Fibroblast of skin of back (primary cell): Measurements from ENCODE around the gene TAF8.

Source experiments
- DNase-seq: peaks from one replicate; pipeline ENCODE4 v3.0.0-alpha.2; 2013

TAF8 gene

GRCh38 chr6:42066156-42066675 lies 15.9 kb downstream of the TAF8 start:
- DNase-seq, result no peak

- no peak for DNase-seq
These were observed 17.8 kb downstream of the TAF8 start for GRCh38 chr6:42068173-42068572.

- no peak for DNase-seq
These were observed 18.7 kb downstream of the TAF8 start for GRCh38 chr6:42068872-42069522.

DNA sequence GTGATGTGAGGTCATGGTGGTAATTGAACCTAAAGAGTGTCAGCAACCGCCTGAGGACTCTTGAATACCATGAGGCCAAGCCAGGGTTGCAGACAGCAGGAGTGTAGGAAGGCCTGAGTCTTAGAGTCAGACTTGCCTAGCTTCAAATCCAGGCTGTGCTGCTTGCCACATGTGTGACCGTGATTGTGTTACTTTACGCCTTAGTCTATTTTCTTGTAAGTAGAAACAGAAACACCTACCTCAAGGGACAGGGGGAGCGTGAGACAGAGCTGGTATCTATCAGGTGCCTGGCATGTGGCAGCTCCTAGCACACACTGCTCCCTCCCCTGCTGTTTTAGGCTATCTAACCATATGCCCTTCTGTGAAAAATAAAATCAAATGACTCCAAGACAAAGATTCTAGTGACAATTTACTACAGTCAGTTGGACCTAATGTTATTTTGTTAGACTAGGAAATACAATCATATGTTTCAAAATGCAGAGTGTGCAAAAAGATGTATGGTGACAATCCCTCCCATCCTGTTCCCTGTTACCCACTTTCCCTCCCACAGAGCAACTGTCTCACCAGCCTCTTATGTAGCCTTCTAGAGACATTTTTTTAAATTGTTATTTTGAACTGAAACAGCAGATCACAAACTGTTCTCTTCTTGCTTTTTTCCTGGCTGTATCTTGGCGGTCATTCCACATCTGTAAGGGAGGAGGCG lies 21.7 kb downstream of the TAF8 start:
- no peak for DNase-seq

GRCh38 chr6:42073287-42073686 lies 23.0 kb downstream of the TAF8 start:
- no peak for DNase-seq

DNA sequence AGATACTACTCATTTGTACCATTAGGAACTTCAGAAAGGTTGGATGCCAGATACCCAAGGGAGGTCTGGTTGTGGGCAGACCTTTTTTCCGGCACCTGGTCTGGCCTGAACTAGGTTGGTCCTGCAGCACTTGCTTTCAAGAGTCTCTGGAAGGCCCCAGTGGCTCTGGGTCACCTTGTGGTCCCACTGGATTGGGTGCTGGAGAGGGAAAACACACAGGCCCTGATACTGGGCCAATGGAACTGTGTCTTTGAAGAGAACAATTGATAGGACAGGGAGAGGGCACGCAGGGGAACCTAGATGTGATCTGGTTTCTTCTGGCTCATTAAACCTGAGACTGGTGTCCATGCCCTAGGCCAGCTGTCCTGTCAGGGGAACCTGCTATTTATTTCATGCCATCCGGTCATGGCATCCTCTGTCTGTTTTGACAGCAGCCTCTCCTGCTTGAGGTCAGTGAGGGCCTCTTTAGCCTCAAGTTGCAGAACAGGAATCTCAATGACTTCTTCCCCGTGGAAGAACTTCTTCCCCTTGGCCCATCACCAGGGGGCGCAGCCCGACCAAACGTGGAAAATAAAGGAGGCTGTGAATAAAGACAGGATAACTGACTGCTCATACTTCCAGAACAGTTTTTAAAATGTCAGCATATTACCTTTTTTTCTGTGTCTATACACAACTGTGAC lies 25.0 kb downstream of the TAF8 start:
- DNase-seq, result peak; percentile 65

- DNase-seq, result no peak
These were observed 28.1 kb downstream of the TAF8 start for GRCh38 chr6:42078386-42078785.

- DNase-seq, result no peak
These were observed 29.7 kb downstream of the TAF8 start for GRCh38 chr6:42079941-42080464.

- DNase-seq, result no peak
These were observed 33.2 kb downstream of the TAF8 start for GRCh38 chr6:42083530-42083929.

GRCh38 chr6:42084889-42085288 lies 34.6 kb downstream of the TAF8 start:
- DNase-seq, result no peak

DNA sequence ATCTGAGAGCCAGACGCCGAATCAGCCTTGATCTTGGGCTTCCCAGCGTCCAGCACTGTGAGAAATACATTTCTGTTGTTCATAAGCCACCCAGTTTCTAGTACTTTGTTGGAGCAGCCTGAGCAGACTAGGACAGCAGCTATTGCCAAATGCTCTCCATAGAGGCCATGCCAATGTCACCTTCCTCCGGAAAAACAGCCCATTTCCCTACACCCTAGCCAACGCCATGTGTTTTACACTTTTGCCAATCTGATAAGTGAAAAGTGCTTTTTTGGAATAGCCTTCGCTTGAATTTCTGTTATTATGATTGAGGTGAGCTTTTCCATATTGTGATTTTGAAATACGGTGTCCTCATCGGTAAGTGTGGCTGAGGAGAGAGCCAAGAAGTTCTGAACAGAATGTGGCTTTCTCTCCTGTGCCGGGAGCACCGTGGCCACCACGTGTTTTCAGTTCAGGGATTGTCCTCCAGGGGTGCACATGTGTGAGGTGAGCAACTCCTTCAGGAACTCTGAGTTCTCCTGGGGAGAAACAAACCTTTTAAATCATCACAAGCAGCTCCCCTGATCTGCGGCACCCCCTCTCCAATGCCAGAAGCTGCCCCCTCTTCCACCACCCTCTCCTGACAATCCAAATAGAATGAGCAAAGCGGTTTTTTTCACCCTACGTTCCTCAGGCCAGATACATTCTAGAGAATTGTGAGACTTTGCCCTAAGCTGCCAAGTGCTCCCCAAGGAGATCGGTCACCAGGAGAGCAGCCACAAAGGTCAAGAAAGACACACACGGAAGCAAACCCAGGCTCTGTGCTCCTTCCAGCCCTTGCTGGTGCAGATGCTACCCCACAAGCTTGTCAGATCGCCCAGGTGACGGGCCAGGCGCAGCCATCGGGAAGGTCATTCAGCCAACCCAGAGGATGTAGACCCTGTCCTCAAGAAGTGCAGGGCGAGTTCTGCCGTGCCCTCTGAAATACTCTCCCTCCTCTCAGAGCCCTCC lies 36.0 kb downstream of the TAF8 start:
- no peak for DNase-seq

GRCh38 chr6:42088101-42088591 lies 37.8 kb downstream of the TAF8 start:
- DNase-seq, result peak; percentile 71

DNA sequence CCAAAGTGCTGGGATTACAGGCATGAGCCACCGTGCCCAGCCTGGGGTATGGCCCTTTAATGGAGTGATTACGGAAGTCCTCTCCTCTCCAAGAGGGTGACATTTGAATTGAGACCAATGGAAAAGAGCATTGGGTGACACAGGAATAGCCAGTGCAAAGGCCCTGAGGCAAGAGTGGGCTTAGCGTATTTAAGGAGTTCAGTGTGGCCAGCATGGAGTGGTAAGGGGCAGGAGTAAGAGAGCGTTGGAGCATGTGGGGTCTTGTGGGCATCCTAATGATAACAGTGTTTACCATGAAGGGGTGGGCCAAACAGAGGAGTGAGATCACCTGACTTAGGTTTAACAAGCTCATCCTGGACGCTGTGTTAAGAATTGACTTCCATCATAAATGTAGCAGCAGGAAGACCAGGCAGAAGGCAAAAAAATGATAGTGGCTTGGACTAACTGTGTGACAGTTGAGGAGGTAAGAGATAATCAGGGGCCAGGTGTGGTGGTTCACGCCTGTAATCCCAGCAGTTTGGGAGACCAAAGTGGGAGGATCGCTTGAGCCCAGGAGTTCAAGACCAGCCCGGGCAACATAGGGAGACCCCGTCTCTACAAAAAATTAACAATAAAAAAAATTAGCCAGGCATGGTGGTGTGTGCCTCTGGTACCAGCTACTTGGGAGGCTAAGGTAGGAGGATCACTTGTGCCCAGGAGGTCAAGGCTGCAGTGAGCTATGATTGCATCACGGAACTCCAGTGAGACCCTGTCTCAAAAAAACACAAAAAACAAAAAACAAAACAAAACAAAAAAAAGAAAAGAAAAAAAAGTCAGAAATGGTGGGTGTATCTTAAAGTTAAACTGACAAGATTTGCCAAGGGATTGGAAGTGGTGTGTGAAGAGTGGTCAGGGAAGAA lies 40.7 kb downstream of the TAF8 start:
- DNase-seq, result no peak

GRCh38 chr6:42091718-42092023 lies 41.3 kb downstream of the TAF8 start:
- no peak for DNase-seq

GRCh38 chr6:42093582-42094329 lies 43.4 kb downstream of the TAF8 start:
- DNase-seq, result no peak

GRCh38 chr6:42095094-42095493 lies 44.8 kb downstream of the TAF8 start:
- DNase-seq, result no peak

DNA sequence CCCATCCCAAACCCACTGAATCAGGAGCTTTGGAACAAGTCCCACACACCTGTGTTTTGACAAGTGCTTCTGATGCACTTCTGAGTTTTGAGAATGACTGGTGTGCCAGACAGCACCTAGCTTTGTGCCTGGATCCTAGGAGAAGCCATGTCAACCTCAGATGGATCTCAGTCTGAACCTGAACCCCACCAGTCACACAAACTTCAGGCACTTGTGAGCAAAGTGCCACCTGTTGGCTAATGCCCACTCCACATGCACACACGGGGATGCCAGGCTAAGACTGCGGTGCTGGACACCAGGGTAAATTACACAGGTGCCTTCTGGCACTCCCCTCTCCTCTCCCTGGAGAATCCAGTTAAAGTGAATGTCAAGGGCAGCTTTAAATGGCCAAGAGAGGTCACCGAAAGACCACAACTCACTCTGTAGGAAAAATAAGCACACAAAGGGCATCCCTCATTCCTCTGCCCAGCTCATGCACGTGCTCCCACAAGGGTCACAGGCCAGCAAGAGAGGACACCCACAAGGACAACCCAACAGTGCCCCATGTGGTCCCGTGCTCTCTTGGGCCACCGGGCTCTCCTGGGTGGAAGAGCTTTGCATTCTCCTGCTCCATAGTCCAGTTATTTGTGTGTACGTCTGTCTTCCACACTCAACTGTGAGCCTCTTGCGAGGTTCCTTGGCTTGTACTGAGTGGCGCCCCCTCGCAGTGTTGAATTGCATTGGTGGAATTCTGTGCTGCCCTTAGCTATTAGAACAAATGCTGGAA lies 45.6 kb downstream of the TAF8 start:
- no peak for DNase-seq

- peak; percentile 47 for DNase-seq
These were observed 49.2 kb downstream of the TAF8 start for GRCh38 chr6:42099340-42100028.
